HCT116 (cell line): ENCODE measurements around the gene ADAMTS15.

Experiments
- EGR1 ChIP-seq: IDR thresholded peaks from 2 replicates; pipeline ENCODE4 v1.6.1; 2012; ENCODE audit warnings: low read depth
- FOSL1 ChIP-seq: IDR thresholded peaks from 2 replicates; pipeline ENCODE4 v1.6.1; 2012; ENCODE audit warnings: low read depth
- JUND ChIP-seq: IDR thresholded peaks from 2 replicates; pipeline ENCODE4 v1.6.1; 2012
- POLR2A ChIP-seq: IDR thresholded peaks from 2 replicates; pipeline ENCODE4 v1.7.0; 2011; ENCODE audit warnings: borderline replicate concordance; ENCODE audit not compliant: insufficient read depth, insufficient read length; ENCODE audit errors: extremely low read depth
- POLR2AphosphoS5 ChIP-seq: IDR thresholded peaks from 2 replicates; pipeline ENCODE4 v1.6.1; 2011; ENCODE audit warnings: mild to moderate bottlenecking, low read depth, low read length, moderate library complexity
- SP1 ChIP-seq: IDR thresholded peaks from 2 replicates; pipeline ENCODE4 v1.6.1; 2012; ENCODE audit warnings: low read depth
- ZFX ChIP-seq: fragments of 450-650 bp; IDR thresholded peaks from 2 replicates; pipeline ENCODE4 v1.6.1; 2017
- TF ChIP-seq, protein P1 (sequence below), 3 experiments: fragments of 200-600 bp in 1 of 3; sonication (generic) in 1 of 3; IDR thresholded peaks in 2 of 3; conservative IDR thresholded peaks in 1 of 3; 2 replicates each; pipeline ENCODE4 v1.5.1; 2012 to 2017; ENCODE audit warnings: low read depth in 2 of 3, low read length in 2 of 3, antibody characterized with exemption in 1 of 3, borderline replicate concordance in 1 of 3, control low read depth in 1 of 3, mild to moderate bottlenecking in 1 of 3, mixed read lengths in 1 of 3, mixed run types in 1 of 3, moderate library complexity in 1 of 3; ENCODE audit not compliant: insufficient read depth in 1 of 3

DNA sequence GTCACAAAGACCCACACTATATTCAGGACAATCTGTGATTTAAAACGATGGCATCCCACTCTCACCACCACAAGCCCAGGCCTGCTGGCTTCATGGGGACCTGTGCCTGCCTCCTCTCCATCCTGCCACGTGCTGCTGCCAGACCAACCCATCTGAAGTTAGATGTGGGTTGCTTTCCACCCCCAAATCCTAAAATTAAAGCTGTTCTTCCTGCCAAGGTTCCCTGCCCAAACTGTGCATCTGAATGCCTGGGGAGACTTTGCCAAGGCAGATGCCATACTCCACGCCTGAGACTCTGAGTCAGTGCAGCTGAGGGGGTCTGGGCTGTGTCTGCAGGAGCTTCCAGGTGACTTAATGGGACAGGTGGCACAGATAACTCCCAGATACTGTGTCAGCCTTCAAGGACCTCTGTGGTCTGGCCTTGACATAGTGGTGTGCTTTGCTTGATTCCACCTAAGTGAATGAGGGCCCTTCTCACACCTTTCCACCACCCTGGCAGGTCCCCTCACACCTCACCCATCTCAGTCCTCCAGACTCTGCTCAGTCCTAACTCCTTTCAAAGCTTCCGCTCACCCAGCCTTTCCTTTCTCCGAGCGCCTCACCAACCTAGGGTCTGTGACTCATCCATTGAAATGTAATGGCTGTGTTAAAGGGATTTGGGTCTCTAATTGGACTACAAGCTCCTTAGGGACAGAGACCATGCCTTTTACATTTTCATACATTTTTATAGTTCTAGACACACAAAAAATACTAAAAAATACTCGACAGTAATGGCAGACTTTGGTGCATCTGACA lies 38.7 kb upstream of the ADAMTS15 start:
- no peak for TF ChIP-seq FOSL1
- no peak for TF ChIP-seq EGR1
- no peak for TF ChIP-seq POLR2AphosphoS5
- TF ChIP-seq POLR2A, result no peak
- no peak for TF ChIP-seq SP1
- TF ChIP-seq, protein P1, sequence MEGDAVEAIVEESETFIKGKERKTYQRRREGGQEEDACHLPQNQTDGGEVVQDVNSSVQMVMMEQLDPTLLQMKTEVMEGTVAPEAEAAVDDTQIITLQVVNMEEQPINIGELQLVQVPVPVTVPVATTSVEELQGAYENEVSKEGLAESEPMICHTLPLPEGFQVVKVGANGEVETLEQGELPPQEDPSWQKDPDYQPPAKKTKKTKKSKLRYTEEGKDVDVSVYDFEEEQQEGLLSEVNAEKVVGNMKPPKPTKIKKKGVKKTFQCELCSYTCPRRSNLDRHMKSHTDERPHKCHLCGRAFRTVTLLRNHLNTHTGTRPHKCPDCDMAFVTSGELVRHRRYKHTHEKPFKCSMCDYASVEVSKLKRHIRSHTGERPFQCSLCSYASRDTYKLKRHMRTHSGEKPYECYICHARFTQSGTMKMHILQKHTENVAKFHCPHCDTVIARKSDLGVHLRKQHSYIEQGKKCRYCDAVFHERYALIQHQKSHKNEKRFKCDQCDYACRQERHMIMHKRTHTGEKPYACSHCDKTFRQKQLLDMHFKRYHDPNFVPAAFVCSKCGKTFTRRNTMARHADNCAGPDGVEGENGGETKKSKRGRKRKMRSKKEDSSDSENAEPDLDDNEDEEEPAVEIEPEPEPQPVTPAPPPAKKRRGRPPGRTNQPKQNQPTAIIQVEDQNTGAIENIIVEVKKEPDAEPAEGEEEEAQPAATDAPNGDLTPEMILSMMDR (IDR thresholded peaks at IDR 0.05 in 2 of 3, conservative IDR thresholded peaks at IDR 0.05 in 1 of 3; ENCODE audit: borderline replicate concordance in 1 of 3, insufficient read depth in 1 of 3, low read depth in 2 of 3, low read length in 2 of 3), result no peak
- TF ChIP-seq ZFX, result no peak
- TF ChIP-seq JUND, result no peak
